ENCODE measurements around the gene TMEM132D.

The TMEM132D gene

GRCh38 chr12:129727100-129727499 lies 176.7 kb downstream of the TMEM132D start:
- DNase-seq (ENCODE audit: low read depth in 2 of 2) = no peak

GRCh38 chr12:129723260-129723659 lies 180.6 kb downstream of the TMEM132D start:
- DNase-seq (ENCODE audit: low read depth in 2 of 2) = no peak

- DNase-seq (ENCODE audit: low read depth in 2 of 2) = no peak
These were observed 183.2 kb downstream of the TMEM132D start for GRCh38 chr12:129720618-129721017.

- DNase-seq (ENCODE audit: low read depth in 2 of 2) = no peak
These were observed 184.4 kb downstream of the TMEM132D start for GRCh38 chr12:129719416-129719815.

GRCh38 chr12:129717438-129717837 lies 186.4 kb downstream of the TMEM132D start:
- DNase-seq (ENCODE audit: low read depth in 2 of 2) = no peak

- DNase-seq (ENCODE audit: low read depth in 2 of 2) = no peak
These were observed 187.0 kb downstream of the TMEM132D start for GRCh38 chr12:129716825-129717224.

GRCh38 chr12:129706716-129707115 lies 197.1 kb downstream of the TMEM132D start:
- DNase-seq (ENCODE audit: low read depth in 2 of 2) = no peak

GRCh38 chr12:129704232-129704830 lies 199.5 kb downstream of the TMEM132D start:
- no peak for DNase-seq (ENCODE audit: low read depth in 2 of 2)

GRCh38 chr12:129701631-129702101 lies 202.2 kb downstream of the TMEM132D start:
- DNase-seq (ENCODE audit: low read depth in 2 of 2) = no peak

- DNase-seq (ENCODE audit: low read depth in 2 of 2) = no peak
These were observed 203.8 kb downstream of the TMEM132D start for GRCh38 chr12:129700036-129700435.

GRCh38 chr12:129696926-129697325 lies 206.9 kb downstream of the TMEM132D start:
- no peak for DNase-seq (ENCODE audit: low read depth in 2 of 2)

- no peak for DNase-seq (ENCODE audit: low read depth in 2 of 2)
These were observed 207.4 kb downstream of the TMEM132D start for GRCh38 chr12:129696405-129696804.

GRCh38 chr12:129693731-129694130 lies 210.1 kb downstream of the TMEM132D start:
- no peak for DNase-seq (ENCODE audit: low read depth in 2 of 2)

GRCh38 chr12:129687731-129688130 lies 216.1 kb downstream of the TMEM132D start:
- DNase-seq (ENCODE audit: low read depth in 2 of 2) = no peak

GRCh38 chr12:129681830-129682229 lies 222.0 kb downstream of the TMEM132D start:
- no peak for DNase-seq (ENCODE audit: low read depth in 2 of 2)

GRCh38 chr12:129681151-129681550 lies 222.7 kb downstream of the TMEM132D start:
- DNase-seq (ENCODE audit: low read depth in 2 of 2) = no peak

- no peak for DNase-seq (ENCODE audit: low read depth in 2 of 2)
These were observed 227.4 kb downstream of the TMEM132D start for GRCh38 chr12:129676411-129676810.

GRCh38 chr12:129675947-129676346 lies 227.9 kb downstream of the TMEM132D start:
- DNase-seq (ENCODE audit: low read depth in 2 of 2) = no peak

- DNase-seq (ENCODE audit: low read depth in 2 of 2) = no peak
These were observed 228.3 kb downstream of the TMEM132D start for GRCh38 chr12:129675496-129675895.

GRCh38 chr12:129673806-129674205 lies 230.0 kb downstream of the TMEM132D start:
- DNase-seq (ENCODE audit: low read depth in 2 of 2) = no peak

- DNase-seq (ENCODE audit: low read depth in 2 of 2) = no peak
These were observed 231.7 kb downstream of the TMEM132D start for GRCh38 chr12:129672110-129672509.

GRCh38 chr12:129670256-129670920 lies 233.4 kb downstream of the TMEM132D start:
- no peak for DNase-seq (ENCODE audit: low read depth in 2 of 2)

GRCh38 chr12:129665414-129665813 lies 238.4 kb downstream of the TMEM132D start:
- DNase-seq (ENCODE audit: low read depth in 2 of 2) = no peak

GRCh38 chr12:129662234-129662633 lies 241.6 kb downstream of the TMEM132D start:
- no peak for DNase-seq (ENCODE audit: low read depth in 2 of 2)

All from stimulated activated CD8-positive, alpha-beta memory T cell treated with anti-CD3 and anti-CD28 coated beads, Interleukin-7, amount 100 ng/mL, for 4 hours (primary cell).